Brain microvascular endothelial cell (primary cell): ENCODE results near the gene MYL6B.

Experiments
- DNase-seq: peaks from one replicate; pipeline ENCODE4 v3.0.0-alpha.2; 2020
- H3K27ac ChIP-seq: fragments of 250-450 bp; sonication (Bioruptor Pico); 2 replicates; pipeline ENCODE4 v1.5.1; 2020; ENCODE audit warnings: mild to moderate bottlenecking, moderate library complexity
- H3K27me3 ChIP-seq: fragments of 250-450 bp; sonication (Bioruptor Pico); replicated peaks from 2 replicates; pipeline ENCODE4 v1.5.1; 2020; ENCODE audit warnings: mild to moderate bottlenecking
- H3K36me3 ChIP-seq: fragments of 250-450 bp; sonication (Bioruptor Pico); replicated peaks from 2 replicates; pipeline ENCODE4 v1.5.1; 2020; ENCODE audit warnings: mild to moderate bottlenecking
- H3K4me3 ChIP-seq: 2 replicates; pipeline ENCODE4 v1.5.1; 2011; ENCODE audit warnings: low read depth, mild to moderate bottlenecking, control low read depth, low read length, moderate library complexity
- in situ Hi-C: cut with HindIII; loops from 2 replicates; pipeline ENCODE4 v1.10.0; 2017; ENCODE audit warnings: low sequenced_read_pairs, low pct_ligation_motif_present
- TF ChIP-seq, protein P1 (sequence below): IDR thresholded peaks from 2 replicates; pipeline ENCODE4 v1.5.1; 2011; ENCODE audit warnings: low read depth, mild to moderate bottlenecking, moderate library complexity, low read length, control low read depth, inconsistent platforms; ENCODE audit errors: missing control alignments

The MYL6B gene

DNA sequence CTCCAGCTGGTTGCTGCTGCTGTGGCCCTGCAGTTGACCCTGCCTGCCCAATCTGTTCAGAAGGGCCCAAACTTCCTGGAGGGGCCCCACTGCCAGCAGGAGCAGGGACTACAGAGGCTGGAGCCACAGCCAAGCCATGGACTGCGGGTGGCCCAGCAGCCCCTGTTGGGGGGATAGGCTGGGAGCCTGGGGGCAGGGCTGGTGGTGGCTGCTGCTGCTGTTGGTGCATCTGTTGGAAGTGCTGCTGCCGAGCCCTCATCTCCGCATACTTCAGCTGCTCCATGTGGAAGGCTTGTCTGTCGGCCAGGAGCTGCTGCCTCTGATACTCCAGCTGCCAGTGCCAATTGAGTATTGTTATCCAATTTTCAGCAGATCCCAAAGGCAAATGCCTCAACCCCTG, 13.0 kb downstream of the MYL6B start:
- in situ Hi-C loops = no loop called here
- peaks cover 74% of the 10 kb centered on the region for H3K36me3 ChIP-seq

DNA sequence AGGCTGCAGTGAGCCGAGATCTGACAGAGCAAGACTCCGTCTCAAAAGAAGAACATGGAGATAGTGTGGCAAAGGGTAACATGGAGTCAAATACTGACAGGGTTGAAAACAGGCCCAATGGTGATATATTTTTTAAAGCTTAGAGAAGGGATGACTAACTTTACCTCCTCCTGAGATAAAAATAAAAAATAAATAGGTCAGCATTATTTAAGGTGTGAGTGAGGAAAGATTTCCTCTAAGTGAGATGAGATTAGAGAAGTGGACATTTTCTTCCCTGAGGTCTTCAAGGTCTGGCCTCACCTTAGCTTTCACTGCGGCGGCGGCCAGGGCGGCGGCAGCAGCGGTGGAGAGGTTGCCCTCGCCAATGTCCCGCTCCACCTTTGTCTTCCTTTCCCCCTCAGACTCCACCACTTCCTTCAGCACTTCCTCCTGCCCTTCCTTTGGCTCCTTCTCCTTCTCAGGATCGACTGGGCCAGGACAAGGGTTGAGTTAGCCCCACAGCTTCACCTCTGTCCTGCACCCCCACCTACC, 16.9 kb downstream of the MYL6B start:
- TF ChIP-seq, protein P1, sequence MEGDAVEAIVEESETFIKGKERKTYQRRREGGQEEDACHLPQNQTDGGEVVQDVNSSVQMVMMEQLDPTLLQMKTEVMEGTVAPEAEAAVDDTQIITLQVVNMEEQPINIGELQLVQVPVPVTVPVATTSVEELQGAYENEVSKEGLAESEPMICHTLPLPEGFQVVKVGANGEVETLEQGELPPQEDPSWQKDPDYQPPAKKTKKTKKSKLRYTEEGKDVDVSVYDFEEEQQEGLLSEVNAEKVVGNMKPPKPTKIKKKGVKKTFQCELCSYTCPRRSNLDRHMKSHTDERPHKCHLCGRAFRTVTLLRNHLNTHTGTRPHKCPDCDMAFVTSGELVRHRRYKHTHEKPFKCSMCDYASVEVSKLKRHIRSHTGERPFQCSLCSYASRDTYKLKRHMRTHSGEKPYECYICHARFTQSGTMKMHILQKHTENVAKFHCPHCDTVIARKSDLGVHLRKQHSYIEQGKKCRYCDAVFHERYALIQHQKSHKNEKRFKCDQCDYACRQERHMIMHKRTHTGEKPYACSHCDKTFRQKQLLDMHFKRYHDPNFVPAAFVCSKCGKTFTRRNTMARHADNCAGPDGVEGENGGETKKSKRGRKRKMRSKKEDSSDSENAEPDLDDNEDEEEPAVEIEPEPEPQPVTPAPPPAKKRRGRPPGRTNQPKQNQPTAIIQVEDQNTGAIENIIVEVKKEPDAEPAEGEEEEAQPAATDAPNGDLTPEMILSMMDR = no peak
- Histone ChIP-seq H3K4me3 (no peak overlapping the region), H3K27me3 (no peaks in the 10 kb centered on the region), H3K27ac (no peak overlapping the region), H3K36me3 (peaks cover 77% of the 10 kb centered on the region)
- DNase-seq = no peak
- in situ Hi-C loops = no loop called here

More for the DNA sequence above, 13.0 kb downstream of the MYL6B start:
- TF ChIP-seq, protein P1 = no peak
- Histone ChIP-seq H3K4me3 (no peak overlapping the region), H3K27ac (no peak overlapping the region), H3K27me3 (no peaks in the 10 kb centered on the region)
- DNase-seq = no peak

DNA sequence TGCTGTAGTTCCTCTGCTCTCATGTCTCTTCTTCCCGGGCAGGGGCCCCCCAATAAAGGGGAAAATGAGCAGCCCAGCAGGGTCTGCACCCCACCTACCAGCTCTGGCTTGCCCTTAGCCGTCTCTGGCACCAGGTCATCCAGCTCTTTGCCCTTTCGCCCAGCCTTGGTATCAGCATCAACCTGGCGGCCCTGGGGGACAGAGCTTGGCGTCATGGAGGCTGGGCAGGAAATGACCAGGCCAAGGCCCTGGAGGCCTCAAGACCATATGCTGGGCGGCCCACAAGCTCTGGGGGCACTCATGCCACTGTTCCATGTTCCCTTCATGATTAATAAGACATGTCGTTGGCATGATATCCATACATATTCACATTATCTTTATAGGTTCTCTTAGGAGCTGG, 20.5 kb downstream of the MYL6B start:
- no peak overlapping the region for H3K27ac ChIP-seq
- in situ Hi-C loops = no loop called here
- DNase-seq = no peak
- peaks cover 73% of the 10 kb centered on the region for H3K36me3 ChIP-seq
- H3K27me3 ChIP-seq = no peaks in the 10 kb centered on the region
- H3K4me3 ChIP-seq = no peak overlapping the region
- TF ChIP-seq, protein P1 = no peak

DNA sequence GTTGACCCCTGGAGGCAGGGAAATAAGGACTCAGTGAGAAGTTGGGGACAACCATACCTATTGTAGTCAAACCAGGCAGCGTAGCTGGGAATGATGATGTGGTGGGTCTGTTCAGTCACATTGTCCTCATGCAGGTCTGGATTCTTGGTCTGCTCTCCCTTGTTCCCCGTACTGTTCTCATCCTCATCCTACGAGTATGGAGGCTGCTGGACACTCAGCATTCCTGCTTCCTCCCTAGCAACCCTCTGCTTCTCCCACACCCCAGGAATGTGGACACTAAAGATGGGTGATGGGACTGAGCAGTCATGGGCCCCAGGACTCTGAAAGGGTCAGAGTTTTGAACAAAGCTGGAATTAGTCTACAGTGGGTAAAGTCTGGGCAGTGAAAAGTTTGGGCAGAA, 26.0 kb downstream of the MYL6B start:
- in situ Hi-C loops = no loop called here

DNA sequence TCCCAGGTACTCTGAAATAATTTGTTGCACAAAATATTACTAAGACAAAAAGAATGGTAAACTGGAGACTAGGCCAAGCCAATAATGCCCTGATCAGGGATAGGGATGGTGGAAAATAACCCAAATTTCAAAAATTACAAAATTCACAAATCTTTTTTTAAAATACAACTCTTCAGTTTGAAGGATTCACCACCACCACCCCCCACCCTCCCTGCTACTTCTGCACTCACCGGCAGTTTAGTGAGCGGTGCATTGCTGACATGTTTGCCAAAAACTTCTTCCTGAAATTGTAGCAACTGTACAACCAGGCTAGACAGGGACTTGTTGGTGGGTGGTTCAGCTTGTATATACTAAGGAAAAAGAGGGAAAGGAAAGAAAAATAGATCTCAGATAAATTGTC, 34.6 kb downstream of the MYL6B start:
- no peak for DNase-seq
- H3K27ac ChIP-seq = no peak overlapping the region
- peaks cover 34% of the 10 kb centered on the region for H3K36me3 ChIP-seq
- TF ChIP-seq, protein P1 = no peak
- H3K4me3 ChIP-seq = no peak overlapping the region
- no peaks in the 10 kb centered on the region for H3K27me3 ChIP-seq
- in situ Hi-C loops = loop anchor here (5.0 kb wide), 1 partner anchor 70 kb away; the partner anchor contains the start of genes RPL41 and ZC3H10

More for the DNA sequence above, 26.0 kb downstream of the MYL6B start:
- H3K4me3 ChIP-seq = no peak overlapping the region
- no peak overlapping the region for H3K27ac ChIP-seq
- TF ChIP-seq, protein P1 = no peak
- no peak for DNase-seq
- H3K36me3 ChIP-seq = peaks cover 75% of the 10 kb centered on the region
- H3K27me3 ChIP-seq = no peaks in the 10 kb centered on the region
